ENCODE results near the gene DARS2. TPM values are rescaled to one million over a fixed set of nuclear protein-coding genes. Genes with fewer than 3 reads are reported as not detected.

DARS2 gene
- polyA plus RNA-seq, 1 donor from 2014 or later: 4.5 TPM

DNA sequence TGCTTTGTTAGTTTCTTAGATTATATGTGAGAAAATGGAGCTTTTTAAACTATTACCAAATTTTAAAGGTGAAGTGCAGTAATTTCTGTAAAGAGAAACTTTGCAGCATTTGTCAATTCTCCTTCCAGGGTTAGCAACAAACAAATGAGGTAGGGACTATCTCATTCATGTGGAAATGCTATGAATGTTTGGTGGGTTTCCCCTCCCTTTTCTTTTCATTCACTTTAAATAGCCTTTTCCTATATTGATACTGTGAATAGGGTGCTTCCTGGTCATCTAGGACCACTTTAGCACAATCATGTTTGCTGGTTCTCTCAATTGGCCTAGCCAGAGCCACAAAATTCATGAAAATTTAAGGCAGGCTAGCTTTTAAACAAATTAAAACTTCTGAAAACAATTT lies 64.3 kb downstream of the DARS2 start:
- Histone ChIP-seq H3K9me3 (ENCODE audit: low read length) (no peaks in the 10 kb centered on the region), H4K20me1 (ENCODE audit: insufficient read depth) (no peaks in the 10 kb centered on the region), H3K79me2 (replicated peaks; ENCODE audit: insufficient read depth, low read length) (no peaks in the 10 kb centered on the region), H3K27ac (ENCODE audit: low read length) (no peak overlapping the region), H3K9ac (ENCODE audit: low read length) (no peak overlapping the region), H3F3A (ENCODE audit: insufficient read depth, low read length, poor library complexity, severe bottlenecking) (no peaks in the 10 kb centered on the region), H2AFZ (ENCODE audit: low read depth, low read length) (no peak overlapping the region), H3K9me2 (ENCODE audit: insufficient read depth, low read length) (no peaks in the 10 kb centered on the region), H3K36me3 (ENCODE audit: insufficient read depth, low read length) (peaks cover 12% of the 10 kb centered on the region), H3K27me3 (ENCODE audit: insufficient read depth, low read depth, low read length) (no peaks in the 10 kb centered on the region), H3K4me2 (ENCODE audit: low read length) (no peak overlapping the region), H3K4me3 (ENCODE audit: low read length) (no peak overlapping the region)
- no peak for TF ChIP-seq SMC3 (conservative IDR thresholded peaks at IDR 0.05; ENCODE audit: poor library complexity)
- TF ChIP-seq MXI1 (conservative IDR thresholded peaks at IDR 0.05; ENCODE audit: poor library complexity, severe bottlenecking): no peak
- no peak for TF ChIP-seq RAD21 (conservative IDR thresholded peaks at IDR 0.05)
- TF ChIP-seq EP300 (conservative IDR thresholded peaks at IDR 0.05; ENCODE audit: poor library complexity, severe bottlenecking): no peak
- no peak for TF ChIP-seq TAF1 (IDR thresholded peaks at IDR 0.05; ENCODE audit: low read depth)
- TF ChIP-seq, protein P1, sequence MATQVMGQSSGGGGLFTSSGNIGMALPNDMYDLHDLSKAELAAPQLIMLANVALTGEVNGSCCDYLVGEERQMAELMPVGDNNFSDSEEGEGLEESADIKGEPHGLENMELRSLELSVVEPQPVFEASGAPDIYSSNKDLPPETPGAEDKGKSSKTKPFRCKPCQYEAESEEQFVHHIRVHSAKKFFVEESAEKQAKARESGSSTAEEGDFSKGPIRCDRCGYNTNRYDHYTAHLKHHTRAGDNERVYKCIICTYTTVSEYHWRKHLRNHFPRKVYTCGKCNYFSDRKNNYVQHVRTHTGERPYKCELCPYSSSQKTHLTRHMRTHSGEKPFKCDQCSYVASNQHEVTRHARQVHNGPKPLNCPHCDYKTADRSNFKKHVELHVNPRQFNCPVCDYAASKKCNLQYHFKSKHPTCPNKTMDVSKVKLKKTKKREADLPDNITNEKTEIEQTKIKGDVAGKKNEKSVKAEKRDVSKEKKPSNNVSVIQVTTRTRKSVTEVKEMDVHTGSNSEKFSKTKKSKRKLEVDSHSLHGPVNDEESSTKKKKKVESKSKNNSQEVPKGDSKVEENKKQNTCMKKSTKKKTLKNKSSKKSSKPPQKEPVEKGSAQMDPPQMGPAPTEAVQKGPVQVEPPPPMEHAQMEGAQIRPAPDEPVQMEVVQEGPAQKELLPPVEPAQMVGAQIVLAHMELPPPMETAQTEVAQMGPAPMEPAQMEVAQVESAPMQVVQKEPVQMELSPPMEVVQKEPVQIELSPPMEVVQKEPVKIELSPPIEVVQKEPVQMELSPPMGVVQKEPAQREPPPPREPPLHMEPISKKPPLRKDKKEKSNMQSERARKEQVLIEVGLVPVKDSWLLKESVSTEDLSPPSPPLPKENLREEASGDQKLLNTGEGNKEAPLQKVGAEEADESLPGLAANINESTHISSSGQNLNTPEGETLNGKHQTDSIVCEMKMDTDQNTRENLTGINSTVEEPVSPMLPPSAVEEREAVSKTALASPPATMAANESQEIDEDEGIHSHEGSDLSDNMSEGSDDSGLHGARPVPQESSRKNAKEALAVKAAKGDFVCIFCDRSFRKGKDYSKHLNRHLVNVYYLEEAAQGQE (IDR thresholded peaks at IDR 0.05; ENCODE audit: borderline replicate concordance): no peak
- TF ChIP-seq POLR2AphosphoS5 (IDR thresholded peaks at IDR 0.05): no peak
- TF ChIP-seq EZH2 (IDR thresholded peaks at IDR 0.05; ENCODE audit: borderline replicate concordance, insufficient read depth, low read length, poor library complexity, severe bottlenecking): no peak
- TF ChIP-seq, protein P2, sequence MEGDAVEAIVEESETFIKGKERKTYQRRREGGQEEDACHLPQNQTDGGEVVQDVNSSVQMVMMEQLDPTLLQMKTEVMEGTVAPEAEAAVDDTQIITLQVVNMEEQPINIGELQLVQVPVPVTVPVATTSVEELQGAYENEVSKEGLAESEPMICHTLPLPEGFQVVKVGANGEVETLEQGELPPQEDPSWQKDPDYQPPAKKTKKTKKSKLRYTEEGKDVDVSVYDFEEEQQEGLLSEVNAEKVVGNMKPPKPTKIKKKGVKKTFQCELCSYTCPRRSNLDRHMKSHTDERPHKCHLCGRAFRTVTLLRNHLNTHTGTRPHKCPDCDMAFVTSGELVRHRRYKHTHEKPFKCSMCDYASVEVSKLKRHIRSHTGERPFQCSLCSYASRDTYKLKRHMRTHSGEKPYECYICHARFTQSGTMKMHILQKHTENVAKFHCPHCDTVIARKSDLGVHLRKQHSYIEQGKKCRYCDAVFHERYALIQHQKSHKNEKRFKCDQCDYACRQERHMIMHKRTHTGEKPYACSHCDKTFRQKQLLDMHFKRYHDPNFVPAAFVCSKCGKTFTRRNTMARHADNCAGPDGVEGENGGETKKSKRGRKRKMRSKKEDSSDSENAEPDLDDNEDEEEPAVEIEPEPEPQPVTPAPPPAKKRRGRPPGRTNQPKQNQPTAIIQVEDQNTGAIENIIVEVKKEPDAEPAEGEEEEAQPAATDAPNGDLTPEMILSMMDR (IDR thresholded peaks at IDR 0.05; ENCODE audit: poor library complexity, severe bottlenecking): no peak

DNA sequence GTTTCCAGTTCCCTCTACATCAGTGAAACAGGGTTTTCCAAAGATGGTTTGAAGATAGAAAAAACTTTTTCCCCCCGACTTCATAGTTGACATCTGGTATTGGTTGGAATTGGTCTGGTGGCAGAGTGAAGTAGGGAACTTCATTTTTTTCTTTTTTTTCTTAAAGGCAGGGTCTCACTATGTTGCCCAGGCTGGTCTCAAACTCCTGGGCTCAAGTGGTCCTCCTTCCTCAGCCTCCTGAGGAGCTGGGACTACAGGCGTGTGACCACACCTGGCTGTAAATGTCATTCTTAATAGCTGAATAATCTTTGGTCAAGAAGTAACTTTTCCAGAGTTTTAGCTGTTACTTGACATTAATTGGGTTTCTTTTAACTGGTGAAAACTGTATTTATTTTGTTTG lies 65.4 kb downstream of the DARS2 start:
- no peaks in the 10 kb centered on the region for H3F3A ChIP-seq (ENCODE audit: insufficient read depth, low read length, poor library complexity, severe bottlenecking)
- no peaks in the 10 kb centered on the region for H3K9me3 ChIP-seq (ENCODE audit: low read length)
- no peak overlapping the region for H3K4me3 ChIP-seq (ENCODE audit: low read length)
- no peaks in the 10 kb centered on the region for H4K20me1 ChIP-seq (ENCODE audit: insufficient read depth)
- no peak overlapping the region for H2AFZ ChIP-seq (ENCODE audit: low read depth, low read length)
- no peaks in the 10 kb centered on the region for H3K79me2 ChIP-seq (replicated peaks; ENCODE audit: insufficient read depth, low read length)
- H3K27me3 ChIP-seq (ENCODE audit: insufficient read depth, low read depth, low read length): no peaks in the 10 kb centered on the region
- peaks cover 12% of the 10 kb centered on the region for H3K36me3 ChIP-seq (ENCODE audit: insufficient read depth, low read length)
- TF ChIP-seq TAF1 (IDR thresholded peaks at IDR 0.05; ENCODE audit: low read depth) (no peak), MXI1 (conservative IDR thresholded peaks at IDR 0.05; ENCODE audit: poor library complexity, severe bottlenecking) (no peak), EP300 (conservative IDR thresholded peaks at IDR 0.05; ENCODE audit: poor library complexity, severe bottlenecking) (no peak), SMC3 (conservative IDR thresholded peaks at IDR 0.05; ENCODE audit: poor library complexity) (no peak), RAD21 (conservative IDR thresholded peaks at IDR 0.05) (no peak), POLR2AphosphoS5 (IDR thresholded peaks at IDR 0.05) (no peak), EZH2 (IDR thresholded peaks at IDR 0.05; ENCODE audit: borderline replicate concordance, insufficient read depth, low read length, poor library complexity, severe bottlenecking) (no peak)
- TF ChIP-seq, protein P2 (IDR thresholded peaks at IDR 0.05; ENCODE audit: poor library complexity, severe bottlenecking): no peak
- TF ChIP-seq, protein P1 (IDR thresholded peaks at IDR 0.05; ENCODE audit: borderline replicate concordance): no peak
- H3K9me2 ChIP-seq (ENCODE audit: insufficient read depth, low read length): no peaks in the 10 kb centered on the region
- H3K4me2 ChIP-seq (ENCODE audit: low read length): no peak overlapping the region
- H3K9ac ChIP-seq (ENCODE audit: low read length): no peak overlapping the region
- no peak overlapping the region for H3K27ac ChIP-seq (ENCODE audit: low read length)

Measured in neural cell (in vitro differentiated cells).